H9 (cell line): ENCODE results near the gene RAB11FIP4. TPM values are rescaled to one million over a fixed set of nuclear protein-coding genes. Genes with fewer than 3 reads are reported as not detected.

ENCODE experiments used
- DNase-seq: peaks from one replicate; pipeline ENCODE4 v3.0.0-alpha.2; 2017
- H2AFZ ChIP-seq: one replicate; pipeline ENCODE4 v1.6.1; 2013; ENCODE audit warnings: mild to moderate bottlenecking, low read length, control low read depth, moderate library complexity
- H2AK5ac ChIP-seq: 2 replicates; pipeline ENCODE4 v1.6.1; 2013; ENCODE audit warnings: low read length, control low read depth, mixed read lengths; ENCODE audit not compliant: insufficient read length
- H2BK120ac ChIP-seq: one replicate; pipeline ENCODE4 v1.6.1; 2013; ENCODE audit warnings: low read depth, mild to moderate bottlenecking, low read length, control low read depth, inconsistent platforms; ENCODE audit not compliant: poor library complexity, severe bottlenecking
- H2BK12ac ChIP-seq: 2 replicates; pipeline ENCODE4 v1.6.1; 2013; ENCODE audit warnings: low read length, control low read depth, mixed read lengths, low read depth; ENCODE audit not compliant: insufficient read length
- H2BK15ac ChIP-seq: 2 replicates; pipeline ENCODE4 v1.6.1; 2013; ENCODE audit warnings: low read depth, low read length, control low read depth
- H2BK20ac ChIP-seq: one replicate; pipeline ENCODE4 v1.6.1; 2013; ENCODE audit warnings: low read depth, mild to moderate bottlenecking, low read length, control low read depth, inconsistent platforms; ENCODE audit not compliant: poor library complexity, severe bottlenecking
- H2BK5ac ChIP-seq: 2 replicates; pipeline ENCODE4 v1.6.1; 2013; ENCODE audit warnings: low read length, control low read depth, mixed read lengths; ENCODE audit not compliant: insufficient read length
- H3K14ac ChIP-seq: 2 replicates; pipeline ENCODE4 v1.6.1; 2013; ENCODE audit warnings: low read length, control low read depth; ENCODE audit not compliant: insufficient read depth
- H3K18ac ChIP-seq: 2 replicates; pipeline ENCODE4 v1.6.1; 2013; ENCODE audit warnings: low read depth, mild to moderate bottlenecking, mixed read lengths, low read length, control low read depth; ENCODE audit not compliant: insufficient read length
- H3K23ac ChIP-seq: 2 replicates; pipeline ENCODE4 v1.6.1; 2013; ENCODE audit warnings: low read length, control low read depth, mixed read lengths, low read depth; ENCODE audit not compliant: insufficient read length
- H3K23me2 ChIP-seq: 2 replicates; pipeline ENCODE4 v1.6.1; 2013; ENCODE audit warnings: low read depth, mild to moderate bottlenecking, mixed read lengths, low read length, control low read depth; ENCODE audit not compliant: insufficient read length, poor library complexity, severe bottlenecking
- H3K27ac ChIP-seq: 2 replicates; pipeline ENCODE4 v1.5.1; 2013; ENCODE audit warnings: low read length, control low read depth, mixed read lengths, low read depth; ENCODE audit not compliant: insufficient read length
- H3K27me3 ChIP-seq: 2 replicates; pipeline ENCODE4 v1.6.1; 2013; ENCODE audit warnings: low read length, control low read depth, inconsistent platforms; ENCODE audit not compliant: insufficient read depth
- H3K4ac ChIP-seq: 2 replicates; pipeline ENCODE4 v1.6.1; 2013; ENCODE audit warnings: low read depth, mild to moderate bottlenecking, control low read depth, inconsistent platforms, low read length, moderate library complexity
- H3K4me1 ChIP-seq: 2 replicates; pipeline ENCODE4 v1.6.1; 2013; ENCODE audit warnings: low read length, control low read depth, inconsistent platforms; ENCODE audit not compliant: insufficient read depth
- H3K4me2 ChIP-seq: 2 replicates; pipeline ENCODE4 v1.6.1; 2013; ENCODE audit warnings: low read length, control low read depth, mixed read lengths; ENCODE audit not compliant: insufficient read length, insufficient read depth
- H3K56ac ChIP-seq: 2 replicates; pipeline ENCODE4 v1.6.1; 2013; ENCODE audit warnings: low read depth, mild to moderate bottlenecking, mixed read lengths, low read length, control low read depth; ENCODE audit not compliant: insufficient read length
- H3K79me1 ChIP-seq: 2 replicates; pipeline ENCODE4 v1.6.1; 2013; ENCODE audit warnings: low read depth, mild to moderate bottlenecking, moderate library complexity, low read length, control low read depth, inconsistent platforms; ENCODE audit not compliant: insufficient read depth, poor library complexity, severe bottlenecking
- H3K79me2 ChIP-seq: 2 replicates; pipeline ENCODE4 v1.6.1; 2013; ENCODE audit warnings: low read length, control low read depth, inconsistent platforms; ENCODE audit not compliant: insufficient read depth
- H3K9ac ChIP-seq: 2 replicates; pipeline ENCODE4 v1.6.1; 2013; ENCODE audit warnings: low read length, control low read depth, mixed read lengths; ENCODE audit not compliant: insufficient read length; ENCODE audit errors: extremely low read depth
- H3K9me3 ChIP-seq: one replicate; pipeline ENCODE4 v1.6.1; 2013; ENCODE audit warnings: low read depth, low read length, inconsistent platforms; ENCODE audit not compliant: control insufficient read depth
- H3T11ph ChIP-seq: one replicate; pipeline ENCODE4 v1.6.1; 2013; ENCODE audit warnings: mild to moderate bottlenecking, low read length, control low read depth, inconsistent platforms
- H4K20me1 ChIP-seq: one replicate; pipeline ENCODE4 v1.6.1; 2013; ENCODE audit not compliant: control insufficient read depth, insufficient read length, insufficient read depth
- H4K5ac ChIP-seq: 2 replicates; pipeline ENCODE4 v1.6.1; 2013; ENCODE audit warnings: low read depth, mild to moderate bottlenecking, mixed read lengths, low read length, control low read depth; ENCODE audit not compliant: insufficient read length
- H4K8ac ChIP-seq: replicated peaks from 2 replicates; pipeline ENCODE4 v1.6.1; 2013; ENCODE audit warnings: low read length, control low read depth, mixed read lengths, low read depth; ENCODE audit not compliant: insufficient read length
- H4K91ac ChIP-seq: 2 replicates; pipeline ENCODE4 v1.6.1; 2013; ENCODE audit warnings: low read depth, mild to moderate bottlenecking, moderate library complexity, mixed read lengths, low read length, control low read depth; ENCODE audit not compliant: insufficient read length
- H3K27ac Mint-ChIP-seq, 3 experiments: 2 replicates in 2 of 3; 3 replicates in 1 of 3; pipeline ENCODE4 v1.8.0; 2020 to 2021; ENCODE audit warnings: mixed read lengths in 3 of 3, mild to moderate bottlenecking in 1 of 3, moderate library complexity in 1 of 3
- H3K27me3 Mint-ChIP-seq: 2 replicates; pipeline ENCODE4 v1.8.0; 2021; ENCODE audit warnings: low read depth, mild to moderate bottlenecking, moderate library complexity, mixed read lengths
- H3K36me3 Mint-ChIP-seq, 3 experiments: 2 replicates in 2 of 3; 3 replicates in 1 of 3; pipeline ENCODE4 v1.8.0; 2020 to 2021; ENCODE audit warnings: low read depth in 3 of 3, mixed read lengths in 3 of 3; ENCODE audit not compliant: insufficient read depth in 1 of 3
- H3K4me1 Mint-ChIP-seq, 2 experiments: 2 replicates each; pipeline ENCODE4 v1.8.0; 2020; ENCODE audit warnings: mixed read lengths in 2 of 2
- H3K4me3 Mint-ChIP-seq, 2 experiments: 2 replicates in 1 of 2; 3 replicates in 1 of 2; pipeline ENCODE4 v1.8.0; 2020 to 2021; ENCODE audit warnings: mild to moderate bottlenecking in 2 of 2, mixed read lengths in 2 of 2, moderate library complexity in 1 of 2
- H3K9me3 Mint-ChIP-seq, 2 experiments: 2 replicates in 1 of 2; 3 replicates in 1 of 2; pipeline ENCODE4 v1.8.0; 2020; ENCODE audit warnings: mild to moderate bottlenecking in 2 of 2, mixed read lengths in 2 of 2, moderate library complexity in 1 of 2
- WGBS: extraction: QIAGEN DNeasy Blood & Tissue Kit; methylation state at CpG from one replicate; pipeline ENCODE4 v1.1.7; 2013; ENCODE audit warnings: missing lambda C conversion rate, low lambda C conversion rate, mixed read lengths; ENCODE audit not compliant: insufficient read length; ENCODE audit errors: extremely low coverage; 5-methylcytosine and 5-hydroxymethylcytosine counted together
- total RNA-seq: library from RNA; stranded (reverse); gene quantifications from 2 replicates; pipeline ENCODE4 v1.2.1, GENCODE V29; 2021
- TF ChIP-seq, protein P1 (sequence below): fragments of 200-600 bp; sonication (generic); conservative IDR thresholded peaks from 3 replicates; pipeline ENCODE4 v1.8.0; 2021; ENCODE audit warnings: antibody characterized with exemption, mild to moderate bottlenecking

Gene RAB11FIP4
- total RNA-seq, 1 experiment from 2014 or later, result 25.7 TPM

DNA sequence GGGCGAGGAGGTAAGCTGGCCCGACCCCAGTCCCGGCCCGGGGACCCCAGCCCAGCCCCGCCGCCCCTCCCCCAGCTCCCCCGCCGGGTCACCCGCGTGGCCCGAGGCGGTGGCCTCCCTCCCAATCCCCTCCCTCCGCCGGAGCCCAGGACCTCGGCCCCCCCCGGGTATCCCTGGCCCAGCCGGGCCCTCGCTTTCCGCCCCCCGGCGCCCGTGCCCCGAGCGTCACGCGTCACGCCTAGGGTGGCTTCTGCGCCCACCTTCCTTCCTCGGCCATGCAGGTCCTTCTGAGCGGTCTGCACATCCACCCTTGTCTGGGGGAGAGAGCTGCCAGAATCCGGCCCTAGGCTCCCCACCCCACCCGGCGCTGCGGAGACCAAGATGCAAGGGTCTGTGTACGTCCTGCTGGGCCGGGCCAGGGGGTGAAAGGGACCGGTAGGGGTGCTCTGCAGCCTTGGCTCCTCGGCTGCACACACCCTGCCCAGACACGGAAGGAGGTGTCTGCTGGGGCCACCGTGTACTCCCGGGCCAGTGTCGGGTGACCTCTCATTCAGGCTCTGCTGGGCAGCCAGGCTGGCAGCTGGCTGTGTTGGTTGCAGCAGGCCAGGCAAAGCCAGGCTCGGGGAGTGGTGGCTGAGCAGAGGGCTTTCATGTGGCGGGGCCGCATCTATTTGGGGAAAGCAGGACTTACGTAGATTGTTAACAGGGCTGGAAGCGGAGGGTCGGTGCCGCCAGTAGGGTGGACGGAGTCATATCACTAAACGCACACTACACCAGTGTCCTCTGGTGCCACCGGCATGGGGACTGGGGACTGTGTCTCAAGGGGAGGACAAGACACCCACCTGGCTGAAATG is 754 bp downstream of the RAB11FIP4 start:
- peaks cover 0 to 1% (median 0%) of the 10 kb centered on the region in 3 experiments; a peak in 2 of 7 replicates for H3K36me3 Mint-ChIP-seq
- H2BK15ac ChIP-seq, result no peak overlapping the region
- no peak overlapping the region for H3K4ac ChIP-seq
- H4K91ac ChIP-seq, result no peak overlapping the region
- H3K9me3 ChIP-seq, result no peaks in the 10 kb centered on the region
- peak; percentile 48 for DNase-seq
- H2BK12ac ChIP-seq, result no peak overlapping the region
- no peak overlapping the region for H4K5ac ChIP-seq
- H2BK120ac ChIP-seq, result no peak overlapping the region
- peak overlapping the region; percentile 60 to 80 for H3K4me3 Mint-ChIP-seq
- H3T11ph ChIP-seq, result no peak overlapping the region
- TF ChIP-seq, protein P1, sequence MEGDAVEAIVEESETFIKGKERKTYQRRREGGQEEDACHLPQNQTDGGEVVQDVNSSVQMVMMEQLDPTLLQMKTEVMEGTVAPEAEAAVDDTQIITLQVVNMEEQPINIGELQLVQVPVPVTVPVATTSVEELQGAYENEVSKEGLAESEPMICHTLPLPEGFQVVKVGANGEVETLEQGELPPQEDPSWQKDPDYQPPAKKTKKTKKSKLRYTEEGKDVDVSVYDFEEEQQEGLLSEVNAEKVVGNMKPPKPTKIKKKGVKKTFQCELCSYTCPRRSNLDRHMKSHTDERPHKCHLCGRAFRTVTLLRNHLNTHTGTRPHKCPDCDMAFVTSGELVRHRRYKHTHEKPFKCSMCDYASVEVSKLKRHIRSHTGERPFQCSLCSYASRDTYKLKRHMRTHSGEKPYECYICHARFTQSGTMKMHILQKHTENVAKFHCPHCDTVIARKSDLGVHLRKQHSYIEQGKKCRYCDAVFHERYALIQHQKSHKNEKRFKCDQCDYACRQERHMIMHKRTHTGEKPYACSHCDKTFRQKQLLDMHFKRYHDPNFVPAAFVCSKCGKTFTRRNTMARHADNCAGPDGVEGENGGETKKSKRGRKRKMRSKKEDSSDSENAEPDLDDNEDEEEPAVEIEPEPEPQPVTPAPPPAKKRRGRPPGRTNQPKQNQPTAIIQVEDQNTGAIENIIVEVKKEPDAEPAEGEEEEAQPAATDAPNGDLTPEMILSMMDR, result no peak
- peaks cover 3% of the 10 kb centered on the region for H4K20me1 ChIP-seq
- peaks cover 13% of the 10 kb centered on the region for H3K23me2 ChIP-seq
- H3K23ac ChIP-seq, result no peak overlapping the region
- H3K56ac ChIP-seq, result no peak overlapping the region
- H3K9ac ChIP-seq, result no peak overlapping the region
- H3K27me3 Mint-ChIP-seq, result peaks cover 56% of the 10 kb centered on the region
- H2AK5ac ChIP-seq, result no peak overlapping the region
- H3K9me3 Mint-ChIP-seq, result no peaks in the 10 kb centered on the region
- no peaks in the 10 kb centered on the region for H3K79me1 ChIP-seq
- H2BK20ac ChIP-seq, result no peak overlapping the region
- no peaks in the 10 kb centered on the region for H3K79me2 ChIP-seq
- no peak overlapping the region; the same call in 1 of the 2 replicates for H3K14ac ChIP-seq
- no CpG with 5 or more reads among the region's 52 CpGs for WGBS
- no peaks in the 10 kb centered on the region; the same call in 1 of the 2 replicates for H3K27me3 ChIP-seq
- peak overlapping the region; percentile 28 for H3K4me2 ChIP-seq
- H3K4me1 ChIP-seq, result peaks cover 3% of the 10 kb centered on the region; the same call in 1 of the 2 replicates
- H3K18ac ChIP-seq, result no peak overlapping the region
- H3K27ac Mint-ChIP-seq, result no peak overlapping the region
- no peak overlapping the region for H4K8ac ChIP-seq
- no peak overlapping the region for H3K27ac ChIP-seq
- peaks cover 18% of the 10 kb centered on the region in 2 experiments for H3K4me1 Mint-ChIP-seq
- no peak overlapping the region for H2AFZ ChIP-seq
- H2BK5ac ChIP-seq, result no peak overlapping the region
